Left renal cortex interstitium (tissue), 4 donors: ENCODE data around the gene WDTC1. TPM values are rescaled to one million over a fixed set of nuclear protein-coding genes. Genes with fewer than 3 reads are reported as not detected.

ENCODE experiments used
- DNase-seq, 4 donors: peaks; one replicate each; pipeline ENCODE4 v3.0.0-alpha.2; 2013; ENCODE audit warnings: low read depth in 4 of 4, low spot score in 2 of 4, missing footprints in 1 of 4
- polyA plus RNA-seq, 4 donors: library from polyadenylated mRNA; unstranded; fragments of 120-200 nt; gene quantifications; one replicate each; pipeline ENCODE4 v1.2.1, GENCODE V29; 2013; ENCODE audit not compliant: insufficient read length in 4 of 4

The WDTC1 gene
- polyA plus RNA-seq, 4 donors: 38.5 to 56.0 (median 46.7) TPM

DNA sequence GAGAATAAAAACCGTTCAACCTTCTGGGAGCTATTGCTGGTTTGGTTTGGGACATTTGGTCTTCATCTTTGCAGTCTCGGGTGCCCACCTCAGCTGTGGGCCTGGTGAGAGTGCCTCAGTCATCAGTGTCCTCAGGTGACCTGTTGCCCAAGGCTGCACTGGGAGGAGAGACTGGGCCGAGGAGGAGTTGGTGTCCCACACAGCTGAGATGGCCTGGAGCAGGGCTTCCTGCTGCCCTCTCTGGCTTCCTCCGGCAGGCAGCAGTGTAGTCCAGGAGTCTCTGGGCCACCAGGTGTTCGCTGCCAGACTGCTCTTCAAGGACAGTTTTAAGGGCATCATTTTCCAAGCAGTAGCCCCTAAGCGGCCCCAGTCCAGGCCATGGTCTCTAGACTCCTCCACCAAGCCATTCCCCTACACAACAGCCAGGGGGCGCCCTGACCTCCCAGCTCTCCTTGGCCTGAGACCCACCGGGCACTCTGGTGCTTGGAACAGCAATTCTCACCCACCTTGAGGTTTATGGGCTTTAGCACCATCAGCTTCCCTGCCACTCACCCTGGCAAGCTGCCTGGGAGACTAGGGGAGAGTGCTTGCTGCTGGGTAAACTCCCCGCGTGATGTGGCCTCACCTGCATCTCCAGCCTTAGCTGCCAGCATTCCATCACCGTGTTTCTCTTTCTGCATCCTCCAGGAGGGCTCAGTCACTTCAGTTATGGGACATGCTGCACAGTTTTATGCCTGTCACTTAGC, 98.3 kb downstream of the WDTC1 start:
- no peak for DNase-seq

DNA sequence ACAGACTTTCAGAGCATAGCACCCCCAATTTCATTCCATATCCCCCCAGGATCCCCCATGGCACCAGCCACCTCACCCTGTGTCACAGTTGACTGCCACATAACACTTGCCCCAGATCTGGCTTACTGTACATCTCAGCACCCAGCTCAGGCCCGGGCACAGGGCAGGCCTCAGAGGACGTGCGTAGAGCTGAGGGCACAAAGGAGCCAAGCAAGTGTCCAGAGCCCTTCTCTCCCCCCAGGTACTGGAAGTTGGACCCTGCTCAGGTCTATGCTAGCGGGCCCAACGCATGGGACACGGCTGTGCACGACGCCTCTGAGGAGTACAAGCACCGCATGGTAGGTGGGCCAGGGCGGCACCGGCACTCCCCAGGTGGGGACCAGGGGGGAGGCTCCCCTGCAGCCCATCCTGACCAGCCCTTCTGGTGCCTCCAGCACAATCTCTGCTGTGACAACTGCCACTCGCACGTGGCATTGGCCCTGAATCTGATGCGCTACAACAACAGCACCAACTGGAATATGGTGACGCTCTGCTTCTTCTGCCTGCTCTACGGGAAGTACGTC, 99.4 kb downstream of the WDTC1 start:
- no peak for DNase-seq

DNA sequence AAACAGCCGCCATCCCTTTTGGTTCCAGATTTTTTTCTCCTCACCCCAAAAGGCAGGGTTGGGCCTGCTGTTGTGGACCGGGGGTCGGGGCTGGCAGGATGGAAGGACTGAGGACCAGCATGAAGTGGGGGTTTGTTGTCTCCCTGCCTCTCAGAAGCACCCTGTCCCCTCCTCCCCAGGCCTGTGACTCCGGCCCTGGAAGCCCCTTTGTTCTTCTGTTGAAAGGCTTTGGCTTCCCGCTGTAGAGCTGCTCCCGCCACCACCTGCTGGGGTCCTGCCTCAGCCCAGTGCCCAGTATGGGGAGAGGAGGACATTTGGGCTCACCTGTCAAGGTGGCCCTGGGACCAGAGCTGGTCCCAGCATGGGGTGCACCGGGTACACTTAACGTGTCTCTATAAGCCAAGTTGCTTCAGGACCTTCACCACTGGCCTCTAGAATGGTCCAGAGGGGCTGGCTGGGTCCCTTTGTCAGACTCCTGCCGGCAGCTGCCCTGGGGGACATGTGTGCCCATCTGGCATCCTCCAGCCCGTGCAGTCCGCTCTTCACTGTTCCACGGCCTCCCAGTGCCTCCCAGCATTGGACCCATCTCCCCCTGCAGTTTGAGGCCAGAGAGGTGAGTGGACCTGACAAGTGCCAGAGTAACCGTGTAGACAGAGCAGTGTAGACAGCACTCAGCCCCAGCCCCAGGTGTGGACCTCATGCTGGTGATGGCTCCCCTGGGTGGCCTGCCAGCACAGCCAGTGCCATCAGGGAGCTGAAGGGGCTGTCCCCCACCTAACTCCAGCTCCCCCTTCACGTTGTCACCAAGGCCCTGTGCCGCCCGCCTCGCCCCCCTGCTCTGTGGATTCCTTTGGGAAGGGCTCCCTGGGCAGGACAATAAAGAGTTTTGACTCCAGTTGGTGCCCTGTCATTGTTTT, 101.3 kb downstream of the WDTC1 start:
- no peak for DNase-seq

DNA sequence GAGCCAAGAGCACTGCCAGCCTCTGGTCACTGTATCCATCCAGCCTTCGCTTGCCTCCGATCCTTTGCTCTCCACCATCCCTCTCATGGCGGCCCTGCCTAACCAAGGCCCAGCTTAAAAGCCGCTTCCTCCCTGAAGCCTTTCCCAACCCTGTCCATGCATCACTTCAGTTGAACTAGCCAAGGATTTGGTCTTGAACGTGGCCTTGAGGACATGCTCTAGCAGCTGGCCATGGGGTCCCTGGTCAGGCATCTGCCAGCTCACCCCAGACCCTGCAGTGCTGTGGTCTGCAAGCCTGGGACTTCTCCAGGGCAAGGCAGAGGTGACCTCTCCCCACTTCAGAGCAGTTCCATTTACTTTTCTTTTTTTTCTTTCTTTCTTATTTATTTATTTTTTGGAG, 102.3 kb downstream of the WDTC1 start:
- DNase-seq: no peak

DNA sequence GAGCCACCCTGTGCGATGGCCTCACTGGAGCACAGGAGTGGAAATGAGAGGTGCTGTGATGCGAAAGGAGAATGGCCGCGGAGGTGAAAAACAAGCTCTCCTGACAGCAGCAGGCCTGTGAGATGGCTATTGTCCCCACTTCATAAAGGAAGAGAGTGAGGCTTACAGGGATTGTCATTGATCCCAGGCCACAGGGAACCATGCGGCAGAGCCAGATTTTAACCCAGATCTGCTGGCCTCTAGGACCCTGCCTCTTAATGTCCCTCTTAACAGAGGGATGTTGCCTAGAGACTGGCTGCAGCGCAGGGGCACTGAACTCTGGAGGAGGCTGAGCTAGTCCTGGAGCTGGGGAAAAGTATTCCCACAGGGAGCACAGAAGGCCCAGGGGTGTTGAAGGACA, 104.3 kb downstream of the WDTC1 start:
- DNase-seq: no peak

DNA sequence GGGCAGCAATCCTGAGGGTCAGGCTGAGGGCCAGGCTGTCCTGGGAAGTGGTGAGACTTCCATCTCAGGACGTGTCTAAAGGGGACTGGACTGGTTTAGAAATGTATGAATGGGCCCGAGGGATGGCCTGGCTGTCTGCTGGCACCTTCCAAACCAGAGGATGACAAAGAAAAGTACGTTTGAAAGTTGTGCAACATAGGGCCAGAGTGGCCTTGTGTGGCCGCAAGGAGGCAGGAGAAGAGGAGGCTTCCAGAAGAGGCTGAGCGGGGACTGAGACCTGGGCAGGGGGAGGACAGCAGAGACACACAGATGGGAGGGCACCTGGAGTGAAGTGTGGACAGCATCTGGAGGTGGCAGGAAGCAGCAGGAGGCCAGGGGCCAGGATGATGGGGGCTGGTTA, 104.8 kb downstream of the WDTC1 start:
- DNase-seq: no peak

DNA sequence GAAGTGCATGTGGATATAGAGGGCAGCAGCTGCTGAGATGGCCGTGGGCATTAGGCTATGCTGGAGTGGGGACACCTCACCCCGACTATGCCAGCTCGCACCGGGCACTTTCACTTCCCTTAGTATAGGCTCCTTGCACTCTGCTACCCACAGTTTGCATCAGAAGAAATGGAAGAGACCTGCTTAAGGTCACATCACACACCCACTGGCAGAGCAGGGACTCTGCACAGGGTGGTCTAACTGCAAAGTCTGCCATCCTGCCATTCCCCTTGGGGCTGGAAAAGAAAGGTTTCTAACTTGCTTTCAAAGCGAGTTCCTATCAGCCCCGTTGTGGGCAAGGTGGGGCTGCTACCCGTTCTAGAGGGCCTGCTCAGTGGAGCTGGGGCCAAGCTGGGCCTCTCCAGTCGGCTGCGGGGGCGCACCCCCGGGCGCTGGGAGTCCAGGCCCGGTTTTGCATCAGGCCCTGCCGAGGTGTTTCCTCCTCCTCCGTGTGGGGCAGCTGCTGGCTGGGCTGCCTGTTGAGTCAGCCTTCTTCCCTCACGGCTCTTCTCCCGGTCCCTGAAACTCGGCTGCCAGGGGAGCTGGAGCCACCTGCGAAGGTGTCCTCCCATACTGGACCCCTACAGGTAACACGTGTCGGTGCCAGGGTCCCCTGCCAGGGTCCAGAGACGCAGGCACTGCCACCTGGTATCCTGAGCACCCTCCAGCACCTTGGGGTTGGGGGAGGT, 107.3 kb downstream of the WDTC1 start, which contains the start of gene SYTL1:
TSS of gene SYTL1 (plus strand) at position 498 of the 728 bp plus-strand sequence. CDS start 3,313 bp downstream, outside the sequence.
- no peak for DNase-seq

DNA sequence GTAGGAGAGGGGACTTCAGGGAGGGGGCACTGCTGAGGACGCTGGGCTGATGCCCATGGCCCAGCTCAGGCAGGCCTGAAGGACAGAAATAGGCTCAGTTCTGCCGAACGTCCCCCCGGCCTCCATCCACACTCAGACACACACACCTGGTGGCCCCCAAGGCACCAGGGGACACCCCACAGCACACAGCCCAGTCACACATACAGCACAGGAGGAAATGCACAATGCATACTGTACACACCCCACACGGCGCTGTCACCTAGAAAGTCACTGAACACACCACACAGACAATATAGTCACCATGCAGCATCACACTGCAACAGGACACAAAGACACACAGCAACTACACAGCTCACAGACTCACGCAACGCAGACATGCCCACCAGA, 108.0 kb downstream of the WDTC1 start:
- no peak for DNase-seq

DNA sequence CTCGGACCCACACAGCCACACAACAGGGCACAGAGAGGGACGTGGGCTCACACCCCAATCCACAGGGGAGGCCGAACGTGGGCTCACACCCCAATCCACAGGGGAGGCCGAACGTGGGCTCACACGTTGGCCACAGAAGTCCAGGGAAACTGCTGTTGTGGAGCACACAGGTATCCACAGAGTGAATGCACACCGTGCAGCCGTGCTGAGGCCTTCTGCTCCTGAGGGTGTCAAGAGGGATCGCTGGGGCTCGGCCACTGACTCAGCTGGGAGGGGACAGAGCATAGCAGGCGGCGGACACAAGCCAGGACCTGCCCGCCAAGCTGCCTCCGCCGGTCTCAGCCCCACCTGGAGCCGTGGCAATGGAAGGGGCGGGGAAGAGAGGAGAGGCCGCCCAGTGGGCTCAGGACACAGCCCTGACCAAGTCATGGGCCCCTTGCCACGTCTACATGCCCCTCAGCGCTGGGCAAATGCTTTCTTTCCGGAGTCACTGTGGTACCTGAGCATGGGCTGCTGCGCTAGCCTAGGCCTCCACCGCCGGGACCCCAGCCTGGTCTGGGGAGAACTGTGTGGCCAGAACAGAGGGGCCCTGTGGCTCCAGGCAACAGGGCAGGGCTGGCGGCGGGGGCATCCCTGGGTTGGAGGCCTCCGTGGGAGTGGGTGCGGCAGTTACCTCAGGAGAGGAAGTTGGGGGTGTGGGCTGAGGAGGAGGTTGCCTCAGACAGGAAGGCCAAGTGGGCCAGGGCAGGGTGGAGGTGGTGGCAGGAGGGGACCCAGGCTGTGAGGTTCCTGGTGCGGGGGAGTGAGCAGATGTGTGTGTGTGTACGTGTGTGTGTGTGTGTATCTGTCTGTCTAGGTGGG, 108.6 kb downstream of the WDTC1 start:
- DNase-seq: no peak

DNA sequence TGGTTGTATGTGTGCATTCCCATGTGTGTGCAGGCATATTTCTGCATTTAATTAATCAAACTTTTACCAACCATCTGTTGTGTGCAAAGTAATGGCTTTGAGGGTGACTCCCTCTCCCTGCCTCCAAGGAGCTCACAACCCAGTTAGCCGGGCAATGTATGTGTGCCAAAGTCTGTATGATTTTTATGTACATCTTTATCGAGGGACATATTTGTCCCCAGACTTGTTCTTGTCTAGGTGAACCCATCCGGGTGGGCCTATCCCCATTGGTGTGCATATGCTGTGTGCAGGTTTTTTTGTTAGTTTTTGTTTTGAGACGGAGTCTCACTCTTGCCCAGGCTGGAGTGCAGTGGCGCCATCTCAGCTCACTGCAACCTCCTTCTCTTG, 109.2 kb downstream of the WDTC1 start:
- DNase-seq: no peak

DNA sequence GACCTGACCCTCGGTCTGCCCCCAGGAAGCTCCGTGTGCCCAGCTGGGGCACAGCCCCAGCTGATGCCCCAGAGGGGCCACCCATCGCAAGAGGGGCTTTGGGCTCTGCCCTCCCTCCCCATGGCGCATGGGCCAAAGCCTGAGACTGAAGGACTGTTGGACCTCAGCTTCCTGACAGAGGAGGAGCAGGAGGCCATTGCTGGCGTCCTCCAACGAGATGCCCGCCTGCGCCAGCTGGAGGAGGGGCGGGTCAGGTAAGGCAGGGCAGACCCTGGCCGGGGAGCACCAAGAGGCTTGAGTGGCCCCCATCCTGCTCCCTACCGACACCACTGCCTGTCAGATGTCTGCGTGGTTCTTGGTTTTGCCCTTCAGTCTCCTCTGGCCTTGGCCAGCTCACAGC, 110.8 kb downstream of the WDTC1 start:
- DNase-seq: no peak

DNA sequence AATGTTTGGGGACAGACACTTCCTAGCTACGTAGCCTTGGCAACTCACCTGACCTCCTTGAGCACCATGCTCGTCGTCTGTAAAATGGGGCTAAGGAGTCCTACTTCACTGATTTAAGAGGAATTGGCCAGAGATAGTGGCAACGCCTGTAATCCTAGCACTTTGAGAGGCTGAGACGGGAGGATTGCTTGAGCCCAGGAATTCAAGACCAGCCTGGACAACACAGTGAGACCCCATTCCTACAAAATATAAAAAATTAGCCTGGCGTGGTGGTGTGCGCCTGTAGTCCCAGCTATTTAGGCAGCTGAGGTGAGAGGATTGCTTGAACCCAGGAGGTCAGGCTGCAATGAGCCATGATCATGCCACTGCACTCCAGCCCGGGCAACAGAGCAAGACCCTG, 111.9 kb downstream of the WDTC1 start:
- no peak for DNase-seq

DNA sequence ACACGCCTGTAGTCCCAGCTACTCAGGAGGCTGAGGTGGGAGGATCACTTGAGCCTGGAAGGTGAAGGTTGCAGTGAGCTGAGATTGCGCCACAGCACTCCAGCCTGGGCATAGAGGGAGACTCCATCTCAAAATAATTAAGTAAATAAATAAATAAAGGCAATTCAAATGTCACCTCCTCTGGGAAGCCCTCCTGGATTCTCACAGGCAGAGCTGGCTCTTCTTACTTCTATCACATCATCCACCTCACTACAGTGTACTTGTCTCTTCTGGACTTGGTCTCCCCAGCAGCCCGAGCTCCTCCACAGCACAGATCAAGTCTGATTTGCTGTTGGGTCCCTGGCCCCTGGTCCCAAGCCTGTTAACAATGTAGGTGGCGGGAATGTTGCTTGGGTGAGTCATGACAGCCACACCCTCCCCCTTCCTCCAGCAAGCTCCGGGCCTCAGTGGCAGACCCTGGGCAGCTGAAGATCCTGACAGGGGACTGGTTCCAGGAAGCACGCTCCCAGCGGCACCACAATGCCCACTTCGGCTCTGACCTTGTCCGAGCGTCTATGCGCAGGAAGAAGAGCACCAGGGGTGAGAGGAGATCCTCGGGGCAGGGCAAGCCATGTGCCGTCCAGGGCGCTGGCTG, 112.7 kb downstream of the WDTC1 start:
- no peak for DNase-seq

DNA sequence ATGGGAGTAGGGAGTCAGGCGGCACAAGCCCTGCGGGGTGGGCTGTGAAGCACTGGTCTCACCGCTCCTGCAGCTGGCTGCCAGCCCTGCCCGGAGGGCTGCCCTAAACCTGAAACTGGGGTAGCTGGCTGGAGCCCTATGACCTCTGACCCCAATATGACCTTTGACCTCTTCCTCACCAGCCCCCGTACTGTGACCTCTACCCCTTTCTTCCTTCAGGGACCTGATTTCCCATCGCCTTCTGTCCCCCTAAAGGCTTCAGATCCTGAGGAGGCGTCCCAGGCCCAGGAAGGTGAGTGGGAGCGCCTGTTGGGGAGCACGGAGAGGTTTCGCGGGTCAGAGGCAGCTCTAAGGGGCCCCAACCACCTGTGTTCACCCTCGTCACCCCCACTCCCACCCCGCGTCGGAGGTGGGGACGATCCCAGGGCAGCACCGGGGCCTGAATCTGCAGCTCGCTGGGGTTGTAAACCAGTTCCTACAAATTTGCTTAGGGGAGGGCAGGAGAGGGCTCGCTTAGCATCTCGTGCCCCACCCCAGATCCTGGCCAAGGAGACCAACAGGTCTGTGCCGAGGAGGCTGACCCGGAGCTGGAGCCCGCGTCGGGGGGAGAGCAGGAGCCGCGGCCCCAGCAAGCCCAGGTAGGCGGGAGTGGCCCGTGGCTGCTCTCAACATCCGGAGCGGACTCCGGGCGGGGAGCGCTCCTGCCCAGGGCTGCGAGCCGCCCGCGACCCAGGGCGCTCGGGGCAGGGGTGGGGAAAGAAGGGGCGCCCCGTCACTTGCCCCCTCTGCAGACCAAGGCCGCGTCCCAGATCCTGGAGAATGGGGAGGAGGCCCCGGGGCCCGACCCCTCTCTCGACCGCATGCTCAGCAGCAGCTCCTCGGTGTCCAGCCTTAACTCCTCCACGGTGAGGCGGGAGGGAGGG, 114.7 kb downstream of the WDTC1 start:
- no peak for DNase-seq

DNA sequence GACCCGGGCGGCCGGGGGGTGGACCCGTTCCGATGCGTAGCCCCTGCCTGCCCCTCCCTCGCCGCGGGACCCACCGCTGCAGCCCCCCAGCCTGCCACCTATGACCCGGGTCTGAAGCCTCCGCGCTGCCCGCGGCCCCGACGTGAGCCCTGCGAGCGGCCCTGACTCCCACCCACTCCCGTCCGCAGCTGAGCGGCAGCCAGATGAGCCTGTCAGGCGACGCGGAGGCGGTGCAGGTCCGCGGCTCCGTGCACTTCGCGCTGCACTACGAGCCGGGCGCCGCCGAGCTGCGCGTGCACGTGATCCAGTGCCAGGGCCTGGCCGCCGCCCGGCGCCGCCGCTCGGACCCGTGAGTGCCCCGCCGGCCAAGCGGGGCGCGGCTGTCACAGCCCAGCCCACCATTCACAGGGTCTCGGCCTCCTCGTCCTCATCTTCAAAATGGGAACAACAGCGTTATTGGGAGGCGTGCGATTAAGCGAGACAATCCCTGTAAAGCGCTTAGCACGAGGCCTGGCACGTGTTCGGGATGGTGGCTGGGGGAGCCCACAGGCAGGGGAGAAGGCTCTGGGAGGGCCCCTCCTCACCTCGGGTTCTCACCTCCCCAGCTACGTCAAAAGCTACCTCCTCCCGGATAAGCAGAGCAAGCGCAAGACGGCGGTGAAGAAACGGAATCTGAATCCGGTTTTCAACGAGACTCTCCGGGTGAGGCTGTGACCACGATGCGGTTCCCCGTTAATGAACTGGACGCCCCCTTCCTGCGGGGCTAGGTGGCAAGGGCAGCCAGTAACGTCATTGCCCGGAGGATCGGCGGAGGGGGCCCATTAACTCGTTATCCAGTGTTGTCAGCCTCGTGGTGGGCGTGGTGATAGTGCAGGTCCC, 115.6 kb downstream of the WDTC1 start:
- DNase-seq: peak in 1 of 4 donors; percentile 59

DNA sequence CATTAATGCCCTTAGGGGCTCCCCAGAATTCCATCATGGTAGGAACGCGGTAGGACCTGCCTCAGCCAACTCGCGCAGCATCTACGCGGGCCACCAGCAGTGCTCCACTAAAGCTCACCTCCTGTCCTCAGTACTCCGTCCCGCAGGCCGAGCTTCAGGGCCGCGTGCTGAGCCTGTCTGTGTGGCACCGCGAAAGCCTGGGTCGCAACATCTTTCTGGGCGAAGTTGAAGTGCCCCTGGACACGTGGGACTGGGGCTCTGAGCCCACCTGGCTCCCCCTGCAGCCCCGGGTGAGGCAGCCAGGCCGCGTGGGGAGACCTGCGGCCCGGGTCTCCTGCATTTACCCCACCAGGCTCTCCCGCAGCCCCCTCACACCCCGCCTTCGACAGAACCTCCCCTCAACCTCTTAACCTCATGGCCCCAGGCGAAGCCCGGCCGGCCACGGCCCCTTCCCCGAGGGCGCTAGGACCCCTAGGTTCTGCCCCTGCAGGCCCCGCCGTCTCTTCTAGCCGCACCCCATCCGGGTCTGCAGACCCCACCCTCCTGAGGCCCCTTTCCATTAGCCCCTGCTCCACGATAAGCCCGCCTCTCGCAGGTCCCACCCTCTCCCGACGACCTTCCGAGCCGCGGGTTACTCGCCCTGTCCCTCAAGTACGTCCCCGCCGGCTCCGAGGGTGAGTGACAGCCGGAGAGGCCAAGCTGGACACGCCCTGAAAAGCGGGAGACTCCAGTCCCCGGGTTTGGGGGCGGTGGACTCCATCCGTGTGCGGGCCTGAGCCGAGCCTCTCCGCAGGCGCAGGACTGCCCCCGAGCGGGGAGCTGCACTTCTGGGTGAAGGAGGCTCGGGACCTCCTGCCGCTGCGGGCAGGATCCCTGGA, 116.5 kb downstream of the WDTC1 start:
- no peak for DNase-seq
